Measurements from ENCODE around the gene ASB10.

Gene ASB10

DNA sequence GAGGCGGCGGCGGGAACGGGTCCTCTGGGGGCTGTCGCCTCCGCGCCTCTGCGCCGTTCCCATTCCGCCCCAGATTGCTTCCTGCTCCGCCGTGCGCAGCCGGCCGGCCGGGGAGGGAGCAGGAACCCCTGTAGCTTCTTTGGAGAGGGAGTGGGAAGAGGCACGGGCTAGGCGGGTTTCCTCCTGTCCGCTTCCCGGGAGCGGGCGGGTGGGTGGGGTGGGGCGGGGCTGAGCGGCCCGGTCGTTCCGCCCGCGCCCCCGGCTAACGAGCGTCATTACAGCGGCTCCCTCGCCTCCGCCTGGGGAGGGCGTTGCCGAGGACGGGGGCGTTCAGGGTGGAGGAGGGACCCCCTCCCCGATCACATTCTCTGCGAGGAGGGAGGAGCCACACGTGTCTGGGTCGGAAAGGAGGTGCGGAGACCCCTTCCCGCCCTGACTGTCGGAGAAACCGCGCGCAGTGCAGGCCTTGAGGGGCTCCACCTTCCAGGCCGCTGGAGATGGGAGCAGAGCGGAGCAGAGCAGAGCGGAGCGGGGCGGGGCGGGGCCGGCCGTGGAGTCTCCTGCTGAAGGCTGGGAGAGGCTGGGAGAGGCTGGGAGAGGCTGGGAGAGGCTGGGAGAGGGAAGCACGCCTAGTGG is 61.1 kb downstream of the ASB10 start:
- Mint-ChIP-seq H3K4me1 (peaks cover 4% of the 10 kb centered on the region), H3K36me3 (peaks cover 26% of the 10 kb centered on the region), H3K27ac (no peak overlapping the region), H3K9me3 (no peaks in the 10 kb centered on the region), H3K4me3 (no peak overlapping the region), H3K27me3 (no peaks in the 10 kb centered on the region)
- DNase-seq (ENCODE audit: low spot score in 2 of 2) (no peak), ATAC-seq (ENCODE audit: low read depth) (no peak)

Measured in memory B cell (primary cell).